ENCODE results near the gene ERN1.

ERN1 gene

DNA sequence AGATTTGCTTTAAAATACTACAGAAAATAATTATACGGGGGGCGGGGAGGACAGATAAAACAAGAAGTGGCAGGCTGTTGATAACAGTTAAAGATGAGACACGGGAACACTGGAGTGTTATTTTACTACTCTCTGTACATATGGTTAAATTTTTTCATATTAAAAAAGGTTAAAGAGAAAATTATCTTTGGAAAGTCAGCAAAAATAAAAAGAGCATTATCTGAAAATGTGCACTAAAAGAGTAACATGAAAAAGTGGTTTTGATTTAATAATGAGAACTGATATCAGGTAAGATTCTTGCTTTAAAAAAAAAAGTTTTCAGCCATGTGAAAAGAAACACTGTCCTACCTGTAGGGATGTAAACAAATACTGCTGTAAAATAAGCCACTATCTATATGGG is 46.9 kb downstream of the ERN1 start:
- no peak for DNase-seq

DNA sequence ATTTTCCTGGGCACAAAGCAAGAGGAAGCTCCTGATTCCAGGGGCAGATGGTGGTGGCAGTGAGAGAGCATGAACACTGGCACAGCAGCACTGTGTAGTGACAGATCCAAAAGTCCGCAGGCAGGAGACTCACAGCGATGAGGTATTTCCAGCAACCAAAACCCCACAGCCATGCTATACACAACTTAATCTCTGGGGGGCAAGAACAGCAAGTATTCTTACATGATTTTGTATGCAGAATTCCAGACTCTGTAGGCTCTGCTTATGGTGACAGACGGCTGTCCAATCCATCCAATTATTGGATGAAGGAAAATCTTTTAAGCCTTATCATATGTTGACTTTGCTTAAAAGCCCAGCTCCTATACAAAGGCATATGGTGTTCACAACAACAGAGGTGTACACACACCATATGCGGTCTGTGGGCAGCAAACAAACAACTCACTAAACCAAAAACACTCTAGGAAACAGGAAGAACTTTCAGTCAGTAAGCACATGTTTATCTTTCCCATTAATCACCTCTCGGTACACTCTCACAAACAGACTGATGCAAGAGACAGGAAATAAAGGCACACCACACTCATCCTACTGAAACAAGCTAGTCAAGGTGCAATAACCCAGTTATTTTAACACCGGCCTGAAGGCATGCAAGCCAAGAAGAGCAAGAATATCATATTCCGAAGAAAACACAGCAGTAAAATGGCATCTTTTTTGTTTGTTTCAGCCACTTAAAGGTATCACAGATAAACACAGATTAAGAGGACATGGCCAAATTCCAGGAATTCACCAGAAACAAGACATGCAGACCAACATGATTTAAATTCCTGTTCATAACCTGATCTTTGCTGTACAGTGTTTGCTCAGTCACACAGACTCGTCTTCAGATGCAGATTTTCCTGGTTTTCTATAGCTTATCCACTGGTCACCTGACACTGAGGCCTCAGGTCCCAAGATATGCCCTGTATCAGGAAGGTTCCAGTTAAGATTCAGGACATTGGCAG is 47.8 kb downstream of the ERN1 start:
- DNase-seq = peak; percentile 28

DNA sequence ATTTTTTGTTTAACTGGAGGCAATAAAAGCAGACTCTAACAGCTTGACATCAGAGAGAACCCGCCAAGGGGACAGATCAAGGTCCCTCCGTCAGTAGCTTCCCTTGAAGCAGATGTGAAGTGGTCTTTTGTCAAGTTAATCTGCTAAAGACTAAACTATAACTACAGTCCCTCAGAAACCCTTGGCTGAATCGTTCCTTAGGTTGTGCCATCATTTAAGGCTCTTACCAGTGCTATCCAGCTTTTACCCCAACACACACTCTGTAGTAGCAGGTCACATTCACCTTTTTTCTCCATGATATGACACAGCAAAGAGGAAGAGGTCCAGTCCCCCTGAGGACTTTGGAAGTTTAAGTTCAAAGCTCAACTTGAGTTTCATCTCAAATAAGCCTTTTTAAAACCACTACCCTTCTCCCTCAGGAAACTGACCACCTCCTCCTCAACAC is 49.7 kb downstream of the ERN1 start:
- no peak for DNase-seq

DNA sequence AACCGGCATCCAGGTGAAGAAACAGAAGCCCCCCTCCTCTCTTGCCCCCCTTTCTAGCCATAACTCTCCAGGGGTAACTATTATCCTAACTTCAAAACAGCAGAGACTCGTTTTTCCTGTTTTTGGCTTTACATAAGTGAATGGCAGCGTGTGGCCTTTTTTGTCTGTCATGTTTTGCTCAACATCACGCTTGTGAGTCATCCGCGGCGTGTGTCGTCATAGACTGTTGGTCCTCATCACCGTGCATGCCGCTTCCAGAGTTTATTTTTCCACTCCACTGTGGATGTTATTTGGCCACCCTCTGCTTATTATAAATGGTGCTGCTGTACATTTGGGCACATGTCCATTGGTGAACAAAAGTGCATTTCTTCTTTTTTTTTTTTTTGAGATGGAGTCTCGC is 52.6 kb downstream of the ERN1 start:
- DNase-seq = no peak

DNA sequence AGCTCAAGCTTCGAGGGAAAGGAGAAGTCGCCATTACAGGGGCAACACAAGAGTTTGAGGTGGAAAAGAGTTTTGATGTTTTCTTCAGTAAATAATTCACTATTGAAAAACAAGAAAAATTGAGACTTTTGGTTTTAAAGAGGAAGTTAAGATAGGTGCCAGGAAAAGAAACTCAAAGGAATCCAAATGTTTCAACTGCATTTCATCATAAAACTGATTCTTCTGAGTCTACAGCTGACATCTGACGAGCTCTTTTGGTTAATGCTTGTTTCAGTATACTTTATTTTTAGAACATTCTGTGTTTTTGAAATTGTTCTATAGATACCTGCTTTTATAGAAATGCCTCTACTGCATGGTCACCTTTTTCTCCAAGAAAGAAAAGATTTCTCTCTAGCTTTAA is 54.0 kb downstream of the ERN1 start:
- no peak for DNase-seq

DNA sequence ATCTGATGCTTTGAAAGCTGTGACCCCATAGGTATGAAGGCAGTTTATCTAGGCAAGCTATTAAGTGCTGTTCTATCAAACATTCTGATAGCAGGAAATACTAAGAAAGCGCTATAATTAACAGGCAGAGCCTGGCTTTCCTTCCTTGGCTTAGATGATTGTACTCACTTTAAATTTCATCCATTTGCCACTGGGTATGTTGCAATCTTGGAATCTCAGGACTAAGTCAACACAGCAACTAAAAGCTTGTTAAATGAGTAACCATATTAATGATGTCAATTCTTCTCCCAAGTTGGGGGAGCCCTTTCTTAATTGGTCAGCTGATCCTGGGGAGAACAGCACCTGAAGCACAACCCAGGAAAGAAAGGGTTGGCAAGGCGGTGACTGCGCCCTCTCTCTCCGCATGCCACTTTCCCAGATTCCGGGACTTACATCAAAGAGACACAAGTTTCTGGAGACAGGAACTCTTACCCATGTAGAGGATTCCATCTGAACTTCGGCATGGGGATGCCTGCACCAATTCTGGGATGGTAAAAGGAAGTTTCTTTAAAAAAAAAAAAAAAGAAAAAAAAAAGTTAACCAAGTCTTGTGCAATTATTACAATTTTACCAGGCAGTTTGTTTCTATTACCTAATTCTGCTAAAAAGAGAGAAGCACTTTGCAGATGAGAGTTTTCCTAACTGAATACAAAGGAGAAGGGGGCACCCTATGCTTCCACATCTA is 55.1 kb downstream of the ERN1 start:
- no peak for DNase-seq

DNA sequence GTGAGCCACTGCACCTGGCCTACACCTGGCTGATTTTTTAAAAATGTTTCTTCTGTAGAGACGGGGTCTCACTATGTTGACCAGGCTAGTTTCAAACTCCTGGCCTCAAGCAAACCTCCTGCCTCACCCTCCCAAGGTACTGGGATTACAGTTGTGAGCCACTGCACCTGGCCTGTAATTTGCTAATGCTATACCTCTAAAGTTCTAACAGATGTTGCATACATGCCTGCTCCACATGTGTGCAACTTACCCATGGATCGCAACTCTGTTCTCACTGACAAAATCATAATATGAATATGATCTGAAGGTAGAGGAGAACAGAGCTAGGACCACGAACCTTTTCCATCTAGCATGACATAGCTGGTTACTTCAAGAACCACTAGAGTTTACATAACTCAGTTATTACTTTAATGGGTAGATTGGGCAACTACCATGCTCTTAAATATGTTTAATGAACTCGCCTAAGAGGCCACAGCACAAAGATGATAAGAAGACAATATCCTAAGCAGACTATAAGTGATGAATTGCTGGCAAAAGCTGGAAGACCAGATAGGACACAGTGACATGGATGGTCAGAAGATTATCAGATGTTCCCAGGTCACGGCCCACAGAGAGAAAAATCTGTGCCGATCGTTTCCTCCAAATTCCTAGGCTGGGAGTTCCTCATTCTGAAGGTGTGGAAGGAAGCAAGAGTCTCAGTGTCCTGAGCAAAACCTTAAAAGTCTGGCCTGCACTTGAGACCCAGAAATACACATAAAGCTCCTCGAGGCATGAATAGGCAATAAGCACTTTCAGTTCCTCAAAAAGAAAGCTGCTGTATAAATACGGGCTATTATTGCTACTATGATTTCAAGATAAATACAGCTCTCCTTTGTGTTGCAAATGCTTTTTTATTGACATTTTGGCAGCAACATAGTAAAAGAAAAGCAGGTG is 55.9 kb downstream of the ERN1 start:
- no peak for DNase-seq

DNA sequence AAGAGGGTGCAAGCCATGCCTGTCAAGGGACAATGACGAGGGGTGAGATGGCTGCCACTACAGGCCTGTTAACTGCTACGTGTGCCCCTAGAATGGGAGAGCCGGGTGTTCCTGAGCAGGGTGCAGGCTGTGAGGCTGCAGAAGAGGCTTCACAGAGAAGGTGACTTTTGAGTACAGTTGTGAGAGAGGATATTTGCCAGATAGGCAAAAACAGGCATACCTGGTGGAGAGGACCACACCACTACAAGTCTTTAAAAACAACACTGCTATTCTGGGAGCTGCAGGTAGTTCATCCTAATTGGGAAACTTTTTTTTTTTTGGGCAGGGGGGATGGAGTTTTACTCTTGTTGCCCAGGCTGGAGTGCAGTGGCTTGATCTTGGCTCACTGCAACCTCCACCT is 58.8 kb downstream of the ERN1 start:
- DNase-seq = no peak

DNA sequence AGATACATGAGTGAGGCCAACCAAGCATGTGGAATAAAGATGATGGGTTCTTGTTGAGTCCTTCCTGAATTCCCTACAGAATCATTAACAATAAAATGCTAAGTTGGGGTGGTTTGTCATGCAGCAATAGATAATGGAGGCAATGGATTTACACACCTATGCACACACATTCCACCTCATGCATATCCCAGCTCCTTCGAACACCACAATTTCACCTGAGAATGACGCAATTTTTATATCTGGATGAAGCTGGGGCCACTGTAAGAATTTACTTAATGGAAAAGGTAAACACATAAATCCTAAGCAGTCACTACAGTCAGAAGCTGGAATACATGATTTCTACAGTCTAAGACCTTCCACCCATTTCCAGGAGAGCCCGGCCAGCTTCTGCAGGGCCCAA is 59.7 kb downstream of the ERN1 start:
- no peak for DNase-seq

DNA sequence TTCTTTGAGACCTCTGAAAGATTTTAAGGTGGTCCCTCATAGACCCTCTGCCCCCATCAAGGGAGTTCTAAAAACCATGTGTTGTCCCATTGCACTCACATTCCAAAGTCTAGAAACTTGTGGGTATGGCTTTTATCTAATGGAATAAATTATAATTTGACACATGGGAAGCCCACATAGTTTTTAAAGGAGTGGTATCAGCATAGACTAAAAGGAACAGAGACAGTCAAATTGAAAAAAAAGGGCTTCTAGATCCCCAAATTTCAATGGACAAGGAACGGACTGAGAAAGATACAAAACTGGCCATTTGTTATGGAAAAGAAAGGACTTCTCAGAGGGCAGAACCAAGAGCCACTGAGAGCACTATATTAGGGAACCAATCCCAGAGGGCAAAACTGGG is 60.8 kb downstream of the ERN1 start:
- DNase-seq = no peak

DNA sequence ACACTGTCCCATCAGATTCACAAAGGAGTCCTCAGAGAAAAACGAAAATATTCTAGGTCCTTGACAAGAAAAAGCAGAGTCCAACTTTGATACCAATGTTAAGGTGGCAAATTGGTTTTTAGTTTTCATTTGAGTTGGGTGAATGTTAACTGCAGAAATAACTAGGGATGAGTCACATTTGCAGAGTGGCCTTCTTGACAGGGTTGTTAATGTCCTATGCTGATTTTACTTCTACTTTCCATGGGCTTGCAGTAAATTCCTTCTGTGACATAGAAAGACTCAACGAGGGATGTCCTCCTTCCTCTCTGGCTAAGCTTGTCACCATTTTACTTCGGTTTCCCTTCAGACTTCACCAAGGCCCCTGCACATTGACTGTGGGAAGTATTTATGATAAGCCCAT is 62.3 kb downstream of the ERN1 start:
- no peak for DNase-seq

DNA sequence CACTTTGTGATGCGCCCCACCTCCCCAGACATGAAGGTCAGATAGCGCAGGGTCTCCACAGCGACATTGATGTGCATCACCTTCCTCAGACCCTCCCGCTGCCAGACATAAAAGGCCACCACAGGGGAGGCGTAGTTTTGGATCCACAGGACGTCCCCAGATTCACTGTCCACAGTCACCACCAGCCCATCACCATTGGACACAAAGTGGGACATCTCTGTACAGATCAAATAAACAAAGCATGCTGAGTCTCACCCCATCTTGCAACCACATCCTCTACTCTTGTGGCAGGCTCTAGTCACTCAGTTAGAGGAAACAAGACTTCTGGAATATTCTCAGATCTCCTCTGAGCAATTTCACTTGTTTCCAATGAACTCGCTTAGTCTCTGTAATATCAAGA is 63.2 kb downstream of the ERN1 start:
- no peak for DNase-seq

DNA sequence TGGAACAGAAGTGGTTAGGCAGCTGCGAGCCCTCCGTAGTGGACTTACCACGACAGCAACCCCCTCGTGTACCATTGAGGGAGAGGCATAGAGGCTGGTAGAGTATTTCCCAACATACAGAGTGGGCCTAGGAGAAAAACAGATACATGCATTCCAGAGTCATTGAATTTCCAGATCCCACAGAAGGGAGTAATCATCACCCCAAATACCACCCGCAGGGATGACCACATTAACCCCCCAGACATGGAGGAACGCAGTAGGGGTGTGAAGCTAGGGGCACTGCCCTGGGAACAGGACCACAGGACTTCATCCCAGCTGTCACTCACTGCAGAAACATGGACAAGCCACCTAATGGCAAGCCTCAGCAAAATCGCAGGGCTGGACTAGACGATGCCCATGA is 64.8 kb downstream of the ERN1 start:
- DNase-seq = no peak

DNA sequence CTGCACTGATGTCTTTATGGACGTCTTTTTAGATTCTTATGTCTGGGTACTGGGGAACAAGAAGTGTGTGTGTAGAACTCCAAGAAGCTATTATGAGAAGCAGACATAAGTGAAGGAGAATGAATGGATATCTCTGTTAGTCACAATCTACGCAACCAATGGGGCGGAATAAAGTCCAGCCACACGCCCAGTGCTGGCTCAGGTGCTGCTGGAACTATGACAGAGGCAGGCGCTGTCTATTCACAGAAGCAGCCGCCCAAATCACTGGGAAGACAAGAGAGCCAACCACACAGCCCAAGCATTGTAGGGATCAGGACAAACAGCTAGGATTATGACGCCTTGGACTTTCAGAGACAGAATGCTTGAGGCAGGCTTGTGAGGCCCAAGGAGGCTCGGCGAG is 65.6 kb downstream of the ERN1 start:
- DNase-seq = no peak

DNA sequence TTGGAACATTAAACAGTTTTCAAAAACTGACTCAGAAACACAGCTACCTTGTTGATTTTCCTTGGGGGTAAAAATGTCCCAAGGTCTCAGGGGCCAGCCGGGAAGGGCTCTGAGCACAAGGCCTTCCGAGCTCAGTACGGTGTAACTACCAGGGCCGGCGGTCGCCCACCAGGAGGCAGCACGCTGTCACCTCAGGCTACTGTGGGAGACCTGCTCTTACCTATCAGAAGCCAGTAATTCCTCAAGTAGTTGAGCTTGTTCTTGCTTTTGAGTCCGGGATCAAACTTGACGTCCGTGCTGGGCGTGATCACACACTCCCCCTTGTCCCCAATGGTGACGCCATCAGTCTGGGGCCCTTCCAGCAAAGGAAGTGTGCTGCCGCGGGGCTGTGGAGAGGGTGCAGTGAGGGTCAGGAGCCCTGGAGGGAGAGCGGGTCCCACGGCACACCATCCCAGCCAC is 66.1 kb downstream of the ERN1 start:
- DNase-seq = peak; percentile 59

DNA sequence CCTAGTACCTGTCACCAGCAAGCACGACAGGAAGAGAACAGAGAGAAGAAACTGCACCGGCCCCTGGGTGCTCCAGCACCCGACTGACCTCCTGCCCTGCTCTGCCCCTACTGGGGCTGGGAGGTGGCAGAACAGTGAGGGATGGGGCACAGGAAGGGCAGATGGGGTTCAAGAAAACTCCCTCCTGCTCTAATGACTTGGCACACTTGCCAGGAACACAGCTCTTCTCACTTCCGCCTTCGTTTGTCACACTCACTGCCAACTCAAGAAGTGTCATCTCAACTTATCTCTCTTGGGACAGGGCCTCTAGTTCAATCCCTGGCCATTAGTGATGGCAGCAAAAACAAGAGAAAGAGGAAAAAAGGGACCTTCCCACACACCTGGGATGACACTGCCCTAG is 66.9 kb downstream of the ERN1 start:
- DNase-seq = no peak

DNA sequence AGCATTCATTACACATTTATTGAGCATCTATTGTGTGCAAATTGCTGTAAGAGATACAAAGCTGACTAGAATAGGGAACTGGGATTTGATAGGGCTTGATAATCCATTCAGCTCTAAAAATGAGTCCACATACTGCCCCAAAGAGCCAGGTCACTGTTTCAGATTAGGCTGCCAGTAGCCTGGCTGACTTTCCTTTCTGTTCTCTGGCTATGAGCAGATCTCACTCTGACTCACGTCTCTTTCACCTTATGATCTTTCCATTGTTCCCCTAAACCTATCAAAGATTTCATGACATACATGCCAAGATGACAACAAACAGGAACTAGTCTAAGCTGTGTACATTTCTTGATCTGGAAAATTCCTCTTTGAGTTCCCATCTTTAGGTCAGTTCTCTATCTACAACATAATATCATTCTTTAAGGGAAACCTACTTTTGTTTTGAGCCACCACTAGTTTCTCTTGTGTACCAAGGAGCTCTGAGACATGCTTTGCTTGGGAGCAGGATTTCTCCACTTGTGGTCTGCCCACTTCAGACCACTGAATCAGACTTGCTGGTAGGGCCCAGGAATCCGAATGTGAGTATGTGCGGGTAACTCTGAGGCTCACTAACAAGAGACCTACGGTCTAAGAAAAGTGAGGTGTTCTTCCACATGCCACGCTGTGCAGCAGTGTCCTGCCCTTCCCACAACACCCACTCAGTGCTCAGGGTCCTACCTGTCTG is 68.6 kb downstream of the ERN1 start:
- DNase-seq = peak; percentile 49

DNA sequence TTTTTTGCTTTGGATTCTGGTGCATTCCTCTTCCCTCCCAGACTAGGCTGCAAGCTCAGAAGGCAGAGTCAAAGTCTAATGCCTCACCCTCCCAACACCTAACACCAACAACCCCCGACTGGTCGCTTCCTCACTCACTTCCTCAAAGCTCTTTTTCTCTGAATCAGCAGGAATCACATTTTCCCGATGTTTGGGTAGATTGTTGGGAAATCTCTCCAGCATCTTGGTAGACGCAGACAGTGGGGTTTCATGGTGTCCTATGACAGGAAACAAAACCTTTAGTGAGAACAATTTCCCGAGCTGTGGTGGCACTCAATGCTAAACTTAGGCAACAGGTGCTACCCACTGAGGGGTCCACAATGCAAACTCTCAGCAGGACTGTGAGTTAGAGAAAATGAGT is 69.6 kb downstream of the ERN1 start:
- no peak for DNase-seq

DNA sequence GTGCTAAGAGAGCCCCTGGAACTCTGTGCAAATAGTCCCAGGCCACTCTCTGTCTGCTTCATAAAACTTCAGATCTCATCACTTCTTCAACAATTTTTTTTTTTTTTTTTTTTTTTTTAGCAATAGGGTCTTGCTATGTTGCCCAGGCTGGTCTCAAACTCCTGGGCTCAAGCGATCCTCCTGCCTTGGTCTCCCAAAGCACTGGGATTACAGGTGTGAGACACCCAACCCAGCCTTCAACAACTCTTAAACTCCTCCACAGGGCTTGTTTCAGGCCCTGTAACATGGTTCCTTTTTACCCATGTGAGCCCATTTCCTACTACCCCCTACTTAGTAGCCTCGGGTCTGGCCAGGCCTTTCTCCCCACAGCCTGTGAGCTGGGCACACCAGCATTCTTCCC is 70.2 kb downstream of the ERN1 start:
- DNase-seq = no peak

DNA sequence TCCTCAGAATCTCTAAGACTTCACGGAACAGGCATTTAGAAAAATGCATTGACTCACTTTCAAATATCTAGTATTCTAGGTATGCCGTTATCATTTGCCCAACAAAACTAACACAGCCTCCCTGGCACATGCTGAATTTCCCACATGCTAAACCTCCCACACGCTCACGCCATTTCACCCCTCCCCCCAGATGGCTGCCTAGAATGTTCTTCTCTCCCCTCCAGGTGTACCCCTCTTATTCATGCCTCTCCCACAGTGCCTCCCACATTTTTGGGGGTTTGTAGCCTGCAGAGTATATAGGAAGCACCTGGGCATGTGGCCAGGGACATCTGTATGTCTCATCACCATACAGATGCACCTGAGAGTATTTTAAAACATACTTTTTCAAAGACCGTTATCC is 71.3 kb downstream of the ERN1 start:
- no peak for DNase-seq

DNA sequence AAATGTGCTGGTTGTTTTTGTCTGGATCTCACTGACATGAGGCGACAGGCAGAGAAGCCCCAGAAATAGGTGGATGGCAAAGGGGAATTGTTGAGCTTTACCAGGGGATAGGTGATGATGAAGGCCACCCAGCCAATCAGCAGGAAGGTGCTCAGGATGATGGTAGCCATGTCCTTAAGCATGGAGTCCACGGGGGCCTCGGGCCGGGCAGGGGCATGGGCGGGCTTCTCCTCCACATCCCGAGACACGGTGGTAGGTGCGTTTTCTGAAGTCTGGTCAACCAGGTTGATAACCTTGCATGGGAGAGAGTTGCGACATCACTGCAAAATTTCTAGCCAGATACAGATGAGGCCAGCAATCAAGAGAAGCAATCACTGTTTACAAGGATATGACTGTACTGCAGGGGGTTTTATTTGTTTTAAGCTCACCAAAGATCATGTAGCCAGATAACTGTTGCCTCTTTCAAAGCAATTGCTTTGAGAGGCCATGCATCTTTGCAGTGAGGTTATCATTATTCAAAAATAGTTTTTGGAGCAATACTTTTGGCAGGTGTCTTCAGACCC is 72.2 kb downstream of the ERN1 start:
- no peak for DNase-seq
